NCI-H1930 (cell line): ENCODE data around the gene TMEM11.

Source experiments
- DNase-seq, 2 experiments: peaks; one replicate each; lab custom pipeline; 2025; lab: John Stamatoyannopoulos, UW

TMEM11 gene

GRCh38 chr17:21214015-21214776 lies at the start of gene TMEM11:
Gene TMEM11 (minus strand): TSS chr17:21214161. CDS start chr17:21214152, 9 bp downstream.
- peak; percentile 89 for DNase-seq

- no peak for DNase-seq
Measured at GRCh38 chr17:21263376-21263775, 49.4 kb upstream of the TMEM11 start.

GRCh38 chr17:21262259-21262993 lies 48.5 kb upstream of the TMEM11 start:
- no peak for DNase-seq

DNA sequence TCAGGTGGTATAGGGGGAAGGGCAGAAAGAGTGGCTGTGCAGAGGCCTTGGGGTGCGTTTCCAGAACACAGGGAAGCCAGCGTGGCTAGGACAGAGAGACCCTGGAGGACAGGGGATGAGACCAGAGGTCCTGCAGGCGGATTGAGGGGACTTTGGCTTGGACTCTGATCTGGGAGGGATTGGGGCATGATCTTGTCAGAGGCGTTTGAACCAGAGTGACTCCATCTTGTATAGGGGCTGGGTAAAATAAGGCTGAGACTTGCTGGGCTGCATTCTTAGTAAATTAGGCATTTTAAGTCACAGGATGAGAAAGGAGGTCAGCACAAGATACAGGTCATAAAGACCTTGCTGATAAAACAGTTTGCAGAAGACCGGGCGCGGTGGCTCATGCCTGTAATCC lies 44.6 kb upstream of the TMEM11 start:
- no peak for DNase-seq

- DNase-seq = no peak
Measured at GRCh38 chr17:21253646-21254441, 39.9 kb upstream of the TMEM11 start.

- DNase-seq = peak; percentile 66 to 73
Measured at GRCh38 chr17:21252796-21253645, 39.1 kb upstream of the TMEM11 start, which contains the start of gene NATD1. Gene NATD1 (minus strand): TSS chr17:21253410. CDS start chr17:21253264, 146 bp downstream.

DNA sequence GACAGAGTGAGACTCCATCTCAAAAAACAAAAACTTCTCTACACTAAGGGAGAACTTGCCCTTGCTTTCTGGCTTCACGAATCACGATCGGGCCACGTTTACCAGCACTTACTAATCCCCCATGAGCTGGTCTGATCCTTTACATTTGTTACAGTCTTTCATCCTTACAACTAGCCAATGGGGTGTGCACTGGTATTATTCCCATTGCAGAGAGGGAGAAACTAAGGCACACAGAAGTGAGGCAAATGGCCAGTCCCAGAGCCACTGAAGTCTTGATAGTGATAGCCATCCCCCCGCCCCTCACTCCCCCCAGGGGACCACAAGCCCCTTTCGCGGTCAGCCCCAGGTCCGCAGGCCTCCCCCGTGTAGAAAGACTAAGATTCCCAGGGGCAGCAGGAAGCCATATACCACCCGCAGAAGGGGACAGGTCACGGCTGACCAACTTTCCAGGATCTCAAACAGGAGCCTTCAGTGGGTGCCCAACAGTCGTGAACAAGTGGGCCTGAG lies 38.4 kb upstream of the TMEM11 start:
- no peak for DNase-seq

DNA sequence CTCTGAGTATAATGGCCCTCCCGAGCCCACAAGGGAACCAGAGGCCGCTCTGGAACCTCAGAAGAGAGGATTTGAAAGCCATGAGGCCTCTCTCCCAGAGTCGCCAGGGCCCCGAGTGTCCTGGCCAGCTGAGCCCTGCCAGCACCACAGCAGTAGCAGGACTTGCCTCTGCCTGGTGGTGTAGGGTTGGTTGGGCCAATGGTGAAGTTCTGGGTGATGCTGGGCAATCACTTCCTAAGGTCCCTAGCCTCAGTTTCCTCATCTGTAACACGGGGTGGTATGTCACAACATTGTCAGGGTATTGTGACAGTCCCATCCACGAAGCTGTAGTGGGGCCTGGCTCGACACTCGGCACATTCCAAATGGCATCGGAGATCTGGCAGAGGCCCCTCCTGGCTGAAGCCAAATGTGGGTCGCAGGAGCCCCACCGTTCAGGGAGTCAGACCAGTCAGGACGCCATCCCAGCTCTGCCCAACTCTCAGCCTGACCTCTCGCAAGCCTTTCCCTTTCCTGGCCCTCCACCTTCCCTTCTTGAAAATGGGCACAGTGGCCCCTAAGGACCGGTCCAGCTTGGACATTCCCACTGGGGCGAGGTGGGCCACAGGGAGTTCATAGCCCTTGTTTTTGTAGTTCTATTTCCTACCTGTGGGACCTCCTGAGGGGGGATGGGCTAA lies 37.5 kb upstream of the TMEM11 start:
- no peak for DNase-seq

- no peak for DNase-seq
Measured at GRCh38 chr17:21250854-21251253, 36.9 kb upstream of the TMEM11 start.

DNA sequence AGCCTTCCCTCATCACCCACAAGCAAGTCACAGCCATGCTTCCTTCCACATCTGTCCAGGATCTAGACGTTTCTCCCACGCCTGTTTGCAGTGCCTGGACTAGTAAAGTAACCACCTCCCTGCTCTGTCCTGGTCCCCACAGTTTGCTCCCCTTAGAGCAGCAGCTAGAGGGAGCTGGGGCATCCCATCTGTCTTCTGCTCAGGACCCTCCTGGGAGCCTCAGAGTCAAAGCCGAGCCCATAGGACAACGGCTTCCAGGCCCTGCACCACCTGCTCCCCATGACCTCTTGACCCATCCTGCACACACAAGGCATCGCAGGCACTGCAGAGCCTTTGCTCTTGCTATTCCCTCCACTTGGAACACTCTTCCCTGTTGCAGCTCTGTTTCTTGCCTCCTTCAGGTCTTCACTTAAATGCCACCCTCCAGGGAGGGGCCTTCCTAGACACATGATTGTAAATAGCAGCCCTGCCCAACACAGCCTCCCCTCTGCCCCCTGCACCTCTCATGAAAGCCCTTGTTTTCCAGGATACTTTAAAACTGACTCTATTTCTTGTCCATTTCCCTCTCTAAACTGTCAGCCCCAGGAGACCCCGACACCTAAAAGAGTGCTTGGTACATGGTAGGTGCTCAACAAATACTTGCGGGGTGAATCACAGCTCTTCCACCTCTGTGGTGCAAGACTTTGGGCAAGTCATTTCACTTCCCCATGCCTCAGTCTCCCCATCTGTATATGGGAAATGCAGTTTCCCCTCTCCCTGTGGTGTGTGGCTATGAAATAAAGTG lies 36.2 kb upstream of the TMEM11 start:
- no peak for DNase-seq

GRCh38 chr17:21249086-21249795 lies 35.3 kb upstream of the TMEM11 start:
- no peak for DNase-seq

DNA sequence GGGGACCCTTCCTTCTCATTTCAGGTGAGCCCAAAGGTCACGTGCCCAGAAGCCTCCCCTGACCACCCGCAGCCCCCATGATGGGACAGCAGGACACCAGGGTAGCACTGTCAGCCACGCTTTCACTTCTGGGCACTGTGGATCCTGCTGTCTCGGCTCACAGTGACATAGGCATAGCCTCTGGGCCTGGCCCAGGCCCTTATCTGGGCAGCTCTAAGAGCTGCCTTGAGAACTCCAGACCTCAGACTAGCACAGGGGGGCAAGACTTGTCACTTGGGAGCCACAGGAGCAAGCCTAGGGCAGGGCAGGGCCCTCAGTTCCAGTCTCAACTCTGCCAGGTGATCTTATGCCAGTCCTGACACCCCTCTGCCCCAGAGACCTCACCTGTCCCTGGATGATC lies 34.5 kb upstream of the TMEM11 start:
- DNase-seq = no peak

DNA sequence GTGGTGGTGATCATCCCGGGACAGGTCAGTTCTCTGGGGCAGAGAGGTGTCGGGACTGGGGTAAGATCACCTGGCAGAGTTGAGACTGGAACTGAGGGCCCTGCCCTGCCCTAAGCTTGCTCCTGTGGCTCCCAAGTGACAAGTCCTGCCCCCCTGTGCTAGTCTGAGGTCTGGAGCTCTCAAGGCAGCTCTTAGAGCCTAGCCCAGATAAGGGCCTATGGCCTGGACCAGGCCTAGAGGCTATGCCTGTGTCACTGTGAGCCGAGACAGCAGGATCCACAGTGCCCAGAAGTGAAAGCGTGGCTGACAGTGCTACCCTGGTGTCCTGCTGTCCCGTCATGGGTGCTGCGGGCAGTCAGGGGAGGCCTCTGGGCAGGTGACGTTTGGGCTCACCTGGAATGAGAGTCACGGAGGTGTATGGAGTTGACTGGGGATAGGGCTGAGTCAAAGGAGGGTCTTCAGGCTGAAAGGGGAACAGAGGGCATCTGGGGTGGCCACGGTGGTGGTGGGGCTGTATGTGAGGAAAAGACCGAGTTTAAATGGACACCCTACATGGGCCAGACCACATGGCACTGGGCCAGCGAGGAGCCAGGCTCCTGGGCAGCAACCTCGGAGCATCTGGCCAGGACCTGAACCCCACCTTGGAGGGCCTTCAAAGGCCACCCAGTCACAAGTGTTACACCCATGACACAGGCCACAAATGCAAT lies 33.7 kb upstream of the TMEM11 start:
- no peak for DNase-seq

DNA sequence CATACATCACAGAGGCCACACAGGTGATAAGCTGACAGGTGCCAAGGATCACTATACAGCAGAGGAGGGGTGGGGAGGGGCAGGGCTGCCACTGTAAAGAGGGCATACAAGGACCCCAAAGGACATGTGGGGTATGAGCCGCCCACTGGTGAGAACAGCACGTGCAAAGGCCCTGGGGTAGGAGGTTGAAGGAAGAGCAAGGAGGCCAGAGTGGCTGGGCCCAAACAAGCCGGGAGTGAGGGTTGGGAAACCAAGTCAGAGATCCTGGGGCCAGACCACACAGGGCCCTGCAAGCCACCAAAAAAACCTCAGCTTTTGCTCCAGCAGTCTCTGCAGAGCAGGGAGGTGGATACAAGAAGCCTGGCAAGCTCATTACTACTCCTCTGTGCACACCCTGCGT lies 32.7 kb upstream of the TMEM11 start:
- no peak for DNase-seq

- DNase-seq = no peak
Measured at GRCh38 chr17:21245639-21246084, 31.7 kb upstream of the TMEM11 start.

DNA sequence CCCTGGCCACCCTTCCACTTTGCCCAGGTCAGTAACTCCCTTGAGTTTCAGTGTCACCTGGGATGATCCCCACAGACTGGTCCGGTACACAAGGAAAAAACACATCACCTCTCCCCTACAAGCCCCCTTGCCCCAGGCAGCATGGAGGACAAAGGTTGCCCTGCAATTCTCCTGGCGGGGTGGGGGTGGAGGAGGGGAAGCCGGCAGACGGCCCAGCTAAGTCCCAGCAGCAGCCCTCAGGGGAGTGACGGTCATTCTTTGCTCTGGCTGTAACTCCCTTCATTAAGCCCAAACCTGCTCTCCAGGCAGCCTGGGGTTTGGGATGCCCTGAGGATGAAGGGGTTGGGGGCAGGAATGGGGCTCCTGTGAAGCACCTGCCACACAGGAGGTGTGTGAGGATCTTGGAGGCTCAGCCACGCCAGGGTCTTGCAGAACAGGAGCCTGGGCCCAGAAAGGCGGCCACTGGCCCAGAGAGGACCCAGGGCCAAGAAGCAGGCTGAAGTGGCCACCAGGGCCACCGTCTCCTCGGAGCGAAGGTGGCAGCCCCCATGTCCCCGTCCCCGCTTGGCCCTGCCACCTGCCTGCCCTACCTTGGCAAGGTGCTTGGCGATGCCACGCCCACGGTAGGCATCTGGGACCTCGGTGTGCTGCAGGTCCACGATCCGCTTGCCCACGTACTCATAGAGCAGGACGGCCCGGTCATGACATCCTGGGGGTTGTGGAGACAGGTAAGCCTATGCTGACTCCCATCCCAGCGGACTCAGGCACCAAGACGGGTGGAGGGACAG lies 29.7 kb upstream of the TMEM11 start:
- no peak for DNase-seq

GRCh38 chr17:21242780-21243515 lies 29.0 kb upstream of the TMEM11 start:
- DNase-seq = no peak
